ENCODE results near the gene WDR55. TPM values are rescaled to one million over a fixed set of nuclear protein-coding genes. Genes with fewer than 3 reads are reported as not detected.
"Not testable (repeated sequence)": the region's sequence is repeated elsewhere in the genome, so short reads cannot be mapped to it uniquely, and the experiment has no call there.

The WDR55 gene
- total RNA-seq, result 10 to 100 TPM; 10.2 to 14.1 (median 11.9) TPM
- polyA plus RNA-seq, result 10 to 100 TPM; 17.1 to 19.2 TPM

GRCh38 chr5:140664359-140665119 lies at the start of gene WDR55:
TSS of gene WDR55 (plus strand) at chr5:140664904. CDS start at chr5:140664913, 9 bp downstream.
- WGBS, 2 donors, result 0% methylated on average over 54 of the region's 54 CpGs
- intact Hi-C loops (cut with DNase I), result no loop called here
- no peaks in the 10 kb centered on the region for H3K9me3 ChIP-seq
- peak within 1 kb of the TSS; percentile 40 to 82 (median 73) for H3K4me3 ChIP-seq
- ATAC-seq (peak; percentile 97 to 100 (median 98)), DNase-seq (peak; percentile 95 to 98 (median 96)), FAIRE-seq (peak; percentile 75)
- no peak for TF ChIP-seq CTCF (IDR thresholded peaks at IDR 0.05)
- H3K36me3 ChIP-seq, result peaks cover 3 to 36% (median 16%) of the 10 kb centered on the region in 3 donors
- peaks cover 0 to 15% (median 7%) of the 10 kb centered on the region in 3 donors for H3K4me1 ChIP-seq
- no peaks in the 10 kb centered on the region for H3K27me3 ChIP-seq
- H3K27ac ChIP-seq, result peak within 1 kb of the TSS; percentile 87 to 95 (median 90)

GRCh38 chr5:140622301-140622700 lies 42.4 kb upstream of the WDR55 start:
- ATAC-seq (no peak), DNase-seq (no peak)
- intact Hi-C loops (cut with DNase I), result no loop called here

DNA sequence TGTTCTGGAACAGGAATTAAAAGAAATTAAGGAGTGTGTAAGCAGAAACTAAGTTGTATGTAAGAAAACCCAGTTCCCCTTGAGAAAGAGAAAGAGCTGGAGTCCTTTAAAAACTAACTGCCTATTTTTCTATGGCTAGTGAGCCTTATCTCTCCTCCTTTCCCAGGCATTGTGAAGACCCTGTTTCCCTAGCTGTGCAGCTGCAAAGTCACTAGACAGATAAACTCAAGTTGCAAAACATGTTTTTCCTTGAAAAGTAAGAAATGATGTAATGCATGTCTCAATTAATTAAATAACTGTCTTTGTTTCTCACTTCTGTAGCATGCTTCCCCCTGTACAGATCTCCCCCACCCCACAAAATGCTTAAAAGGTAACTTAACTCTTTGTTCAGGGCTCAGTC lies 41.6 kb upstream of the WDR55 start:
- intact Hi-C loops (cut with DNase I); ATAC-seq; H3K27ac ChIP-seq; H3K4me1 ChIP-seq; DNase-seq; H3K27me3 ChIP-seq; H3K4me3 ChIP-seq; H3K9me3 ChIP-seq; FAIRE-seq; H3K36me3 ChIP-seq: not testable (repeated sequence)

More at GRCh38 chr5:140622301-140622700, 42.4 kb upstream of the WDR55 start:
- H3K4me1 ChIP-seq, result no peaks in the 10 kb centered on the region
- H3K27ac ChIP-seq, result no peak overlapping the region
- TF ChIP-seq CTCF (IDR thresholded peaks at IDR 0.05), result no peak
- H3K4me3 ChIP-seq, result no peak overlapping the region
- no peaks in the 10 kb centered on the region for H3K27me3 ChIP-seq
- 86% methylated on average over 3 of the region's 3 CpGs for WGBS, 2 donors
- no peaks in the 10 kb centered on the region for H3K36me3 ChIP-seq
- H3K9me3 ChIP-seq, result no peaks in the 10 kb centered on the region
- no peak for FAIRE-seq

- intact Hi-C loops (cut with DNase I); H3K9me3 ChIP-seq; ATAC-seq; H3K27ac ChIP-seq; DNase-seq; H3K4me1 ChIP-seq; H3K36me3 ChIP-seq; H3K4me3 ChIP-seq; FAIRE-seq; H3K27me3 ChIP-seq: not testable (repeated sequence)
- 78 to 83% methylated on average over 10 of the region's 10 CpGs for WGBS, 2 donors
Measured at GRCh38 chr5:140624886-140625285, 39.8 kb upstream of the WDR55 start.

- H3K4me3 ChIP-seq, result no peak overlapping the region
- FAIRE-seq (no peak), DNase-seq (no peak), ATAC-seq (no peak)
- H3K27me3 ChIP-seq, result no peaks in the 10 kb centered on the region
- no peak overlapping the region for H3K27ac ChIP-seq
- 88 to 93% methylated on average over 6 of the region's 6 CpGs for WGBS, 2 donors
- no peaks in the 10 kb centered on the region for H3K9me3 ChIP-seq
- no peaks in the 10 kb centered on the region for H3K36me3 ChIP-seq
- H3K4me1 ChIP-seq, result peaks cover 0 to 2% (median 0%) of the 10 kb centered on the region in 3 donors
- intact Hi-C loops (cut with DNase I), result no loop called here
- no peak for TF ChIP-seq CTCF (IDR thresholded peaks at IDR 0.05)
Measured at GRCh38 chr5:140627972-140628371, 36.7 kb upstream of the WDR55 start.

GRCh38 chr5:140628711-140629110 lies 36.0 kb upstream of the WDR55 start:
- DNase-seq (no peak), FAIRE-seq (no peak), ATAC-seq (no peak)
- WGBS, 2 donors, result 85 to 87% methylated on average over 1 of the region's 1 CpG
- intact Hi-C loops (cut with DNase I), result no loop called here
- Histone ChIP-seq H3K4me1 (peaks cover 0 to 8% (median 0%) of the 10 kb centered on the region in 3 donors), H3K27ac (no peak overlapping the region), H3K36me3 (no peaks in the 10 kb centered on the region), H3K9me3 (no peaks in the 10 kb centered on the region), H3K4me3 (no peak overlapping the region), H3K27me3 (no peaks in the 10 kb centered on the region)
- no peak for TF ChIP-seq CTCF (IDR thresholded peaks at IDR 0.05)
